CD4-positive, alpha-beta T cell treated with Interleukin-17A for 1 hour (primary cell): ENCODE results near the gene LGR6.
"Not testable (repeated sequence)": the region's sequence is repeated elsewhere in the genome, so short reads cannot be mapped to it uniquely, and the experiment has no call there.

Experiments
- DNase-seq: peaks from one replicate; pipeline ENCODE4 v3.0.0-alpha.2; 2020

The LGR6 gene

GRCh38 chr1:202306535-202307345 is 113.1 kb downstream of the LGR6 start:
- DNase-seq, result no peak

- DNase-seq, result no peak
These were observed 116.6 kb downstream of the LGR6 start for GRCh38 chr1:202310071-202310725.

GRCh38 chr1:202310746-202311145 is 117.1 kb downstream of the LGR6 start:
- no peak for DNase-seq

- DNase-seq, result no peak
These were observed 118.5 kb downstream of the LGR6 start for GRCh38 chr1:202311875-202312635.

GRCh38 chr1:202315576-202316168 is 122.1 kb downstream of the LGR6 start:
- peak; percentile 73 for DNase-seq

- DNase-seq, result no peak
These were observed 122.6 kb downstream of the LGR6 start for GRCh38 chr1:202316186-202316585.

GRCh38 chr1:202317941-202318925 is 124.6 kb downstream of the LGR6 start:
- no peak for DNase-seq

- DNase-seq, result no peak
These were observed 125.9 kb downstream of the LGR6 start for GRCh38 chr1:202319381-202320080.

- no peak for DNase-seq
These were observed 126.4 kb downstream of the LGR6 start for GRCh38 chr1:202320081-202320405.

GRCh38 chr1:202323731-202324130 is 130.1 kb downstream of the LGR6 start:
- DNase-seq, result no peak

GRCh38 chr1:202324646-202325045 is 131.0 kb downstream of the LGR6 start:
- DNase-seq, result no peak

- no peak for DNase-seq
These were observed 136.3 kb downstream of the LGR6 start for GRCh38 chr1:202329891-202330290.

GRCh38 chr1:202333861-202334260 is 140.3 kb downstream of the LGR6 start:
- DNase-seq, result no peak

- DNase-seq, result peak; percentile 71
These were observed 150.2 kb downstream of the LGR6 start for GRCh38 chr1:202343652-202344349.

GRCh38 chr1:202348005-202348508 is 154.5 kb downstream of the LGR6 start:
- no peak for DNase-seq

- DNase-seq, result peak; percentile 98
These were observed 155.1 kb downstream of the LGR6 start, which contains the start of gene PPP1R12B for GRCh38 chr1:202348509-202349205. Gene PPP1R12B, plus strand, starts transcription at chr1:202348699. Its CDS starts 153 bp downstream, at chr1:202348852.

- peak; percentile 41 for DNase-seq
These were observed 155.8 kb downstream of the LGR6 start for GRCh38 chr1:202349206-202349928.

- DNase-seq, result no peak
These were observed 158.1 kb downstream of the LGR6 start for GRCh38 chr1:202351725-202352124.

GRCh38 chr1:202352583-202353197 is 159.1 kb downstream of the LGR6 start:
- DNase-seq, result not testable (repeated sequence)
